Forelimb muscle (tissue), 1 donor: ENCODE data around the gene PRLR. TPM values are rescaled to one million over a fixed set of nuclear protein-coding genes. Genes with fewer than 3 reads are reported as not detected.
"Not testable (repeated sequence)": the region's sequence is repeated elsewhere in the genome, so short reads cannot be mapped to it uniquely, and the experiment has no call there.

Experiments used
- DNase-seq: peaks from one replicate; pipeline ENCODE4 v3.0.0-alpha.2; 2013; ENCODE audit warnings: low read depth
- polyA plus RNA-seq: library from polyadenylated mRNA; unstranded; fragments of 120-200 nt; gene quantifications from one replicate; pipeline ENCODE4 v1.2.1, GENCODE V29; 2013; ENCODE audit not compliant: insufficient read length

The PRLR gene
- polyA plus RNA-seq, 1 donor, result 0.38 TPM

DNA sequence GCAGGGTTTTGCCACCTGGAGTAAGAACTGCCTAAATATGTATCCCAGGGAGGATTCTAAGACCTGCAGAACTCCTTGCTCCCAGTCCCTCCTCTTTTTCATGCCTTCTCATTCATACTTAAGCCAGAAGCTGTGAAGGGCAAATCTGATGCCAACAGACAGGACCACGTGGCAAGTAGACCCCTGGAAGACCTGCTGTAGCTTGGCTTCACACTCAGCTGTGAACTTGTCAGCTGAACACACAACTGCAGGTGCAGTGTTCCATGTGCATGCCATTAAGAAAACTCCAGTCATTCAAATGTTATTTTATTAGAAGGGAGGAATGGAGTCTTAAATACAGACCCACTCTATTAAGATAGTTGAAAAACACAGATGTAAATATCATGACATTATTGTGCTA is 103.3 kb downstream of the PRLR start:
- DNase-seq, result no peak

- no peak for DNase-seq
These were observed 104.5 kb downstream of the PRLR start for GRCh38 chr5:35125746-35126145.

DNA sequence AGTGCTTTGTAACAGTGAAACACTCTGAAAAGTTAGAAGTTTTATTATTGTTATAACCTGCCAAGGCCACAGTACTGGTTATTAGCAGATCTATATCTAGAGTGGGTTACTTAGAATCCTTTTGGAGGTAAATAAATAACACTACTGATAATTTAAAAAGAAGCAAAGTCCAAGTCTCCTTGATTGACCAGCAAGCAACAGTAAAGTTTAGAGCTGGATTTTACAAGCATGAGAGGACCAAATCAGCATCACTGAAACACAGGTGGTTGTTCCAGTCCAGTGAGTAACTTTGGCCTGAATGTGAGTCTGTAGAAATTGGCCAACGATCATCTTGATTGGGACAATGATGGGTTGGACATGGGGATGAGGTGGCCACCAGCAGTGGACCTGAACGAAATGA is 105.4 kb downstream of the PRLR start:
- DNase-seq, result no peak

DNA sequence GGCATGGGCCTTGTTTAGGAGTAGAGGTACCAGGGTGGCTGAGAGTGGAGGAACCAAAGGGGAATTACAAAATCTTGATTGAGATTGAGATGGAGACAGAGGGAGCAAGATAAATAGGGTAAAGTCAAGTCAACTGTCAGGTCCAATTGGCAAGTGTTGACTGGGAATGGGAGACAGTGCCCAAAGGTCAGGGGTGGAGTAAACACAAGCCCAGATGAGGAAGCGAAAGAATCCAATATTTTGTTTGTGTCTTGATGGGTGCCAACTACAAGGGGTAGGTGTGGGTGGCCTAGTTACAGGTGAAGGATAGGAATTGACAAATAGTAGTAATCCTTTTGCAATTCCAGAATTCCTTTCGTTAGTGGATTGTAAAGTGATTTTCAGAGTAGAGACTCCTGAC is 107.5 kb downstream of the PRLR start:
- DNase-seq, result no peak

DNA sequence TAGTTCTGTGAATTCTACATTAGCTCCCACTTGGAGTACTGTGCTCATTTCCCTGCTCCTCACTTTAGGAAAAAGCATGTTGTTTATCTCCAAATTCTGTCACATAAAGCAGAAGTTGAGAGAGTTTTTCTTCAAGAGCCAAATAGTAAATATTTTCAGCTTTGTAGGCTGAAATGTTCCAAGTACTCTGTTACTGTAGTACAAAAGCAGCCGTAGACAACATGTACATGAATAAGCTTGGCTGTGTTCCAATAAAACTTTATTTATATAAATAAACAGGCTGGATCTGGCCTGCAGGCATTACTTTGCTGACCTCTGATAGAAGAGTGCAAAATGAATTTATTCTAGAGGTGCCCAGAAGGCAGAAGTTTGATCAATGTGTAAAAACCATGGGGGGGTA is 109.6 kb downstream of the PRLR start:
- no peak for DNase-seq

DNA sequence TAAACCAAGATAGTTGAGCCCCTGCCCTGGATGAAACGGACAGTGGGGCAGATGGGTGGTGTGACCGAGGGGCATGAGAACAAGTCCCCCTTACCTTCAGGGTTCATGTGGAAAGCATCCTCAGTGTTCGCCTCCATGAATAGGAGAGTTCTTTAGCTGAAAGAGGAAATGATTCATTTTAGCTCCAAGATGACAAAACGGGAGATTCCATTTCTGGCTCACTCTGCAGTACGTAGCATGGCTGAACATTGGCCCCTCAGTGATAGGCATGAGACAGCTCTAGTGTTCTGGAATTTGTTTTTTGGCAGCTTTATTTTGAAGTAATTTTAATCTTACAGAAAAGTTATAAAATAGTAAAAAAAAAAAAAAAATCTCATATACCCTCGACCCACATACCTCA is 112.3 kb downstream of the PRLR start:
- no peak for DNase-seq

DNA sequence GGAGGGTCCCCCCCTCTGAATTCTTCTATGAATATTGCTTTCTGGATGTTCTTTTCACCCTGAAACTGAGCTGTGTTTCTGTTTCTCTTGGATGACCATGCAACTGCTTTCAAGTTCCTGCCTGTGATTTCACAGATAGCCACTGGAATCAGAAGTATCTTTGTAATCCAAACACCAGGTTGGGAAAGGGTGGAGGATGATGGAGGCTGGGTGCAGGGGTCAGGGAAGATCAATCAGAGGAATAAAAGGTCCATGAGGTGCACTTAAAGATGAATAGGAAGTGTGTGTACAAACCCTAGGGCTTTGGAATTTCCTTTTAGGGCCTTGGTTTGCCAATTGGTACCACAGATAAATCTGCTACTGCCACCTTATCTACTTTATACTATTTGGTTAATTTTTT is 114.4 kb downstream of the PRLR start:
- no peak for DNase-seq

DNA sequence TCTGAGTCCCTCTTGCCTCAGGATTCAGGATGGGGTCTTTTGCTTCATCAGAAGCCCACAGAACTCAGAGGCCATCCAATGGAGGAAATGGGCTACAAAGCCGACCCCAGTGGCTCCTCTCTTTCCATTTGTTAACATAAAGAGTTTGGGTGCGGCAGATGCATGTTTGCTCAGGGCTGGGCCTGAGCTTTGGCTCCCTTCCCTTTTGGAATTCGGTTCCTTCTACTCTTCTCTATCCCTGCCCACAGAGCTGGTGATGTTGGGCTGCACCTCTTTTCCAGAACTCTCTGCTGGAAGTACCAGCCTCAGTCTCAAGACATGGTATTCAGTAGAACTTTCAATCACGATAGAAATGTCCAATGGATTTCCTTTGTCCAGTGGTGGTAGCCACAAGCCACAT is 115.6 kb downstream of the PRLR start:
- DNase-seq, result no peak

DNA sequence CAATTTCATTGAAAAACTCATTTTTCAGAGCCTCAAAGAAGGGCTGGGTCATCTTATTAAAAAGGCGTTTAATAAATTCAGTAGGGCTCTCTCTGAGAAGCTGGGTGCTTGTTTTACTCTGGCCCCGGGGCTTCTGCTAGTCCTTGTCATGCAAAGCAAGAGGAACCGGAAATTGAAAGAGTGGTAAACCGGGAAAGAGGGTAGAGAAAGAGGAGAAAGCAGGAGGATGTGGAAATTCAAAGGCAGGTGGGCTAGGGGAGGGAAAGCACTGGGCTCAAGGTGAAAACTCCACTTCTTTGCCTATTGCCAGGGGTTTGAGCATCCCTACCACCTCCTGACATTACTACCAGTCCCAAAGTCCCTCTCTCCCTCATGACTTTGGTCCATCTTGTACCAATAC is 118.0 kb downstream of the PRLR start:
- no peak for DNase-seq

DNA sequence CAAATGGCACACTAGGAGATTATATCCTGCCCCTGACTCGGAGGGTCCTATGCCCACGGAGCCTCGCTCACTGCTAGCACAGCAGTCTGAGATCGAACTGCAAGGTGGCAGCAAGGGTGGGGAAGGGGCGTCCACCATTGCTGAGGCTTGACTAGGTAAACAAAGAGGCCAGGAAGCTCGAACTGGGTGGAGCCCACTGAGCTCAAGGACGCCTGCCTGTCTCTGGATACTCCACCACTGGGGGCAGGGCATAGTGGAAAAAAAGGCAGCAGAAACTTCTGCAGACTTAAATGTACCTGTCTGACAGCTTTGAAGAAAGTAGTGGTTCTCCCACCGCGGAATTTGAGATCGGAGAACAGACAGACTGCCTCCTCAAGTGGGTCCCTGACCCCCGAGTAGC is 125.7 kb downstream of the PRLR start:
- not testable (repeated sequence) for DNase-seq

- DNase-seq, result no peak
These were observed 126.5 kb downstream of the PRLR start for GRCh38 chr5:35103637-35104299.

GRCh38 chr5:35101720-35102119 is 128.6 kb downstream of the PRLR start:
- DNase-seq, result not testable (repeated sequence)

- DNase-seq, result no peak
These were observed 129.3 kb downstream of the PRLR start for GRCh38 chr5:35101016-35101415.

DNA sequence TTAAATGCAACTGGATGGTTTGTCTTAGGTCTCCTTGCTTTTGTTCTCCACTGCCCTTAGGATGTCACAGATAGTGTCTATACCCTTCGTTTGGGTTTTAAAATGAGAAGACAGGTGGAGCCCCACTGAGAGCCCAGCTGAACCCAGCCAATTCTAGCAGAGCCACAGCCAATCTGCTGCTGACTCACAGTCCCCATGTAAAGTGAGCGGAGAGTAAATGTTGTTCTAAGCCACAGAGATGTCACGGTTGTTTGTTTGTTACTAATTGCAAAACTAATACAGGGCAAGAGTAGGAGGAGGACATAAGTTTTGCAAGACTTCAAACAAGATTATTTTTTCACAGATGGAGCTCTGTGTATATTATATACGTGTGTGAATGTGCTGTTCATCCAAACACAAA is 132.1 kb downstream of the PRLR start:
- DNase-seq, result no peak

DNA sequence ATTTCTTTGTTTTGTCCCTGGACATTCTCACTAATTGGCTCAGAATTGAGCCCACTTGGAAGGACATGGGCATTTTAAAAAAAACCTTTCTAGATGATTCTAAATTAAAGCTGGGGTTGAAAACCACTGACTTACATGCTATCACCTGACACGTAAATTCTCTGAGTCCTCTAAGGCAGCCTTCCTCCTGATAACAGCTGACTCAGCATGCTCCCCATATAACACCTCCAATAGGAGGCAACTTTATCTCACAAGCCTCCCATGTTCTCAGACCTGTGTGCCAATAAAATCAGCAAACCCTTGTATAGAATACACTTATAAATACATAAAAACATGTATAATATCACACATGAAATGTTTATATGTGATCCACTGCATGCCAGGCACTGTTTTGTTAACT is 133.4 kb downstream of the PRLR start:
- DNase-seq, result no peak

- DNase-seq, result peak; percentile 31
These were observed 134.1 kb downstream of the PRLR start for GRCh38 chr5:35096216-35096615.

GRCh38 chr5:35095366-35095765 is 134.9 kb downstream of the PRLR start:
- no peak for DNase-seq

DNA sequence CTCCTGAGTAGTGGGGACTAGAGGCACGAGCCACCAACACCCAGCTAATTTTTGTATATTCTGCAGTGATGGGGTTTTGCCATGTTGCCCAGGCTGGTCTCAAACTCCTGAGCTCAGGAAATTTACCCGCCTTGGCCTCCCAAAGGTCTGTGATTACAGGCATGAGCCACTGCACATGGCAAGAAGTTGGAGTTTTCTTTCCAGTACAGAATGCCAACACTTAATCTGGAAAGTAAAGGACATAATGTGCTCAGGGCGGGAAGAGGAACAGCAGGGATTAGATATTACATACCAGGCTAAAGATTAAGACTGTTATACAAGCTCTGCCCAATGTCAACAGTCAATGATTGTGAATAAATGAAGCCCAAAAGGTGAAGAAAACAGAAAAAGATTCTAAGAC is 135.3 kb downstream of the PRLR start:
- DNase-seq, result no peak

DNA sequence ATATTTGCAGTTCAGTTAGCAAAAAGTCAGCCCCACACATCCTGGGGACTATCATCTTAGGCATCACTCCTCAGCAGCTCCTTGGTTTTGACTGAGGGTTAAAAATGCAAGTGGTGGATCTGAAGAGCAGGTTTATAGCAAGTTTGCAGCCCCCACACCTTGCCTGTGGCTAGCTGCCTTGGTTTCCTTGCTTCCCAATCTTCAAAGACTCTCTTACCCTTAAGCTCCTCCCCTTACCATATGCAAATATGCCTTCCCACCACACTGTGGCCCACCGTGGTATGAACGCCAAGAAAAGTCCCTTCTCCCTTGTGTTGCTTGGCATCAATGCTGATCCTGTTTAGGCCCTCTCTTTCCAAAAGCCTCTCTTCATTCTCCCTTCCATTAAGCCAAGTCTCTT is 137.6 kb downstream of the PRLR start:
- DNase-seq, result no peak

DNA sequence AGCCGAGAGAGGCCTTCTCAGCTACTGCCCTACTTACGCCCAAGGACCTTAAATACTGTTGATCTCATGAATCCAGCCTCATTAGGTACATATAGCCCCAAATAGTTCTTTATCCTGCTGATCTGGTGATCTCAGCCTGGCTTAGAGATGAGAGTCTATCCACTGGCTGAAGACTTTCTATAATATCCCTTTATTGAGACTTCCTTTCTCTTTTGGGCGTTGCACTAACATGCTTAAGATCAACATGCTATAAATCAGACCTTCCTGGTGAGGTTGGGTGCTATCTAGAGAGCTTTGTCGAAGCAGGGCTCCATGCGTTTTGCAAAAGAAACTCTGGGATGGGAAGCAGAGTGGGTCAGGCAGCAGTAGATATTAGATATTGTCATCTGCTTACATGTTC is 138.6 kb downstream of the PRLR start:
- no peak for DNase-seq

DNA sequence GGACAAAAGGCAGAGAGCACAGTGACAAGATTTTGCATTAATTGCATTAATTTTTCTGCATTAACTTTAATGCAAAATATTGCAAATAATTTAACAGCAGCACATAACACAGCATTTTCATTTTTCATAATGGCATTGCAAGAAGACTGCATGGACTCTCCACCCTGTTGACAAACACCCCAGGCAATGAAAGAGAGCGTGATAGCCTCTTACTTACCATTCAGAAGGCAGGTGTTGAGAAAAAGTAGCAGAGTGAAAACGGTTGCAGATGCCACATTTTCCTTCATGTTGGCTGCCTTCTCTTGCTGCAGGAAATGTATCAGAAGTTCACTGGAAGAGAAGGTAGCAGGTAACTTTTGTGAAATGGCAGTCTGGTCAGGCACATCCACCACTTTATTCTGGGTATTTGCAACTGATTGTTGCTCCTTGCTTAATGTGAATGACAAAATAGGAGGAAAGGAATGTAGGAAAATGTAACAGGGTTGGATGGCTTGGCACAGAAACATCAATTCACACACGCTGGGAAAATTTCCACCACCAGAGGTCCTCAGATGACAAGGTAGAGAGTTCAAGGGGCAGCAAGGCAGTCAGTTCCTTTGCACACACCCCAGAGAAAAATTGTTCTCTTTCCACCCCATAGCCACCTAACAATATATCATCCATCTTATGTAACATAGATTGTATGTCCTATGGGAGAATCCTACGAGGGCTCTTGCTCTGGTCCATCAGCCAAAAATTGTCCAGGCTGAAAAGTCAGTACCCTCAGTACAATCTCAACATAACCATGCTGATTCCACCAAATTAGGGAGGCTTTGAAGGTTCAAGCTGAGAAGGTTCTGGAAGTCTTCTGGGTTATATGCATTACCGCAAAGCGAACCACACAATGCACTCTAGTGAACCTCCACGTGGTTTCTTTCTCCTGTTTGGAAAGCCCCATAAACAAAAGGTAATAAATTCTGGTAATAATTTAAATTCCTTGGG is 140.7 kb downstream of the PRLR start:
- peak; percentile 29 for DNase-seq

DNA sequence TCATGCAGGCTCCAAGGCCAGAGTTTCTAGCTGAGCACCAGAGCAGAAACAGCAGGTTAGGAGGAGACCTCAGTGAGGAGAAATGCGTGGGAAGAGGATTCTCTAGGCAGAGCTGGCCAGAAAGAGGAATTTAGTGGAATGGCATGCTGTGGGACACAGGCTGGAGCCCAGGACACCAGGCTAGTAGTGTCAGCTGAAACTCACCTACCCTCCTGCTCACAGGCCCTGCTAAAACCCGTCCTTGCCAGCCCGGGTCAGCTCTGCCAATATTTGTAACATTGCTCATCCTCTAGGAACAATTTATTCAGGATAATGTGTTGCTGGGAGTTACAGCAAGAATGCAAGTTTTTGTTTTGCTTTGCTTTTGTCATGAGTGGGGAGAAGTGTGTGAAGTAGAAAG is 142.3 kb downstream of the PRLR start:
- no peak for DNase-seq

DNA sequence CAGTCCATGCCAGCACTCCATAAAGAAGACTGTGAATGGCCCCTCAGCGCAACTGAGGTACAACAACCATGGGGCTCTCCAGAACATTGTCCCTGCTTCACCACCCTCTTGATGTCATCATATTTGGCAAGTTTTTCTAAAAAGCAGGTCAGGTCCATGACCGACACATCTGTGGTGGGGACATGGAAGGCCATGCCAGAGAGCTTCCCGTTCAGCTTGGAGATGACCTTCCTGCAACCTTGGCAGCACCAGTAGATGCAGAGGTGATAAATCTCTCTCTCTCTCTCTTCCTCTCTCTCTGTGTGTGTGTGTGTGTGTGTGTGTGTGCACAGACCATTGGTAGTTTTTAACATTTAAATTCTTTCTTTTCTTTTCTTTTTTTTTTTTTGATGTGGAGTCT is 147.1 kb downstream of the PRLR start:
- no peak for DNase-seq
